Measurements from ENCODE around the gene ACOX3.

GRCh38 chr4:8387615-8388527 is 52.7 kb downstream of the ACOX3 start:
- no peak for TF ChIP-seq POLR2AphosphoS5 (IDR thresholded peaks at IDR 0.05; ENCODE audit: low read depth, low read length)
- no peak for TF ChIP-seq POLR2A (IDR thresholded peaks at IDR 0.05; ENCODE audit: low read depth, low read length)
- no peak for TF ChIP-seq TAF1 (IDR thresholded peaks at IDR 0.05; ENCODE audit: borderline replicate concordance, low read depth, low read length)
